Osteocyte (in vitro differentiated cells): Measurements from ENCODE around the gene FAT3. TPM values are rescaled to one million over a fixed set of nuclear protein-coding genes. Genes with fewer than 3 reads are reported as not detected.

Source experiments
- DNase-seq: peaks from one replicate; pipeline ENCODE4 v3.0.0; 2021; ENCODE audit warnings: mixed read lengths; ENCODE audit not compliant: unreplicated experiment; ENCODE audit errors: extremely low spot score
- H3K27ac Mint-ChIP-seq: one replicate; pipeline ENCODE4 v1.8.0; 2021; ENCODE audit warnings: mild to moderate bottlenecking, mixed read lengths; ENCODE audit not compliant: unreplicated experiment
- H3K27me3 Mint-ChIP-seq: one replicate; pipeline ENCODE4 v1.8.0; 2021; ENCODE audit warnings: mixed read lengths; ENCODE audit not compliant: unreplicated experiment
- H3K36me3 Mint-ChIP-seq: one replicate; pipeline ENCODE4 v1.8.0; 2021; ENCODE audit warnings: mixed read lengths; ENCODE audit not compliant: unreplicated experiment
- H3K4me1 Mint-ChIP-seq: one replicate; pipeline ENCODE4 v1.8.0; 2021; ENCODE audit warnings: mixed read lengths; ENCODE audit not compliant: unreplicated experiment
- H3K4me3 Mint-ChIP-seq: one replicate; pipeline ENCODE4 v1.8.0; 2021; ENCODE audit warnings: mild to moderate bottlenecking, moderate library complexity, mixed read lengths; ENCODE audit not compliant: unreplicated experiment
- H3K9me3 Mint-ChIP-seq: one replicate; pipeline ENCODE4 v1.8.0; 2021; ENCODE audit warnings: mixed read lengths; ENCODE audit not compliant: unreplicated experiment
- total RNA-seq: library from RNA; stranded (reverse); gene quantifications from 2 replicates; pipeline ENCODE4 v1.2.1, GENCODE V29; 2021
- TF ChIP-seq, protein P1 (sequence below): fragments of 200-600 bp; sonication (generic); IDR thresholded peaks from 2 replicates; pipeline ENCODE4 v1.5.0; 2021; ENCODE audit warnings: antibody characterized with exemption, mild to moderate bottlenecking, moderate library complexity

Gene FAT3
- total RNA-seq, 1 donor from 2014 or later, result 12.3 TPM

DNA sequence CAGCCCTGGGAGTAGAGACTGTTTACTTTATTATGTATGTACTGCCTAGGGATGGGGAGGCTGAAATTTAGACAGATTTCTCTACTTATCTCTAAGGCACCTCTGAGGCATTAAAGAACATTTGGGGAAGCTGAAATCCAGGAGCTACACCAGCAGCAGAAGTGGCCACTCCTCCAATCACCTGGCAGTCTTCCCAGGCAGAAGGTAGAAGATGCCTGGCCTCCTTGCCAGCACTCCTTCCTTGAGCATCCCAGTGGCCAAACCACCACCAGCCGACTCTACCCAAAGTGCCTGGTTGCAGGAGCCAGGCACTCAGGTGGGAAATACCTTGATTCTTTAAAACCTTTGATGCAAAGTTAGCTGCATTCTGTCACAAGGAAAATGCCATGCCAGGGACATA is 1.9 kb upstream of the FAT3 start:
- no peak for DNase-seq
- no peaks in the 10 kb centered on the region for H3K36me3 Mint-ChIP-seq

DNA sequence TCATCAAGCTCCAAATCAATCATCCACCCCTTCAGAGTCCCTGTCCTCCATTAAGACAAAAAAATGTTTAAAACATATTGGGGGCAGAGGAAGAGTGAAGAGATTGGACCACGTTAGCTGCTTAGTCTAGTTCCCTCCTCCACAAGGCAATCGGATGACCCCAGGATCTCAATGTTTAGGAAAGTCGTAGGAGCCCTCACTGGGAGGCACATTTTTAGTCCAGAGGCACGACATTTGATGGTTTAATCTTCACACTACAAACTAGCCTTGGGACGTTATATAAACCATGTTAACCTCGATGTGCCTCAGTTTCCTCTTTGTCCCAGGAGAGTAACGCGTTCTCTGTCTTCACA is 588 bp upstream of the FAT3 start:
- Mint-ChIP-seq H3K4me3 (peak overlapping the region; percentile 83), H3K36me3 (peaks cover 2% of the 10 kb centered on the region), H3K4me1 (peaks cover 26% of the 10 kb centered on the region), H3K27ac (peak overlapping the region; percentile 56), H3K27me3 (peaks cover 11% of the 10 kb centered on the region), H3K9me3 (peaks cover 8% of the 10 kb centered on the region)
- no peak for DNase-seq
- TF ChIP-seq, protein P1, sequence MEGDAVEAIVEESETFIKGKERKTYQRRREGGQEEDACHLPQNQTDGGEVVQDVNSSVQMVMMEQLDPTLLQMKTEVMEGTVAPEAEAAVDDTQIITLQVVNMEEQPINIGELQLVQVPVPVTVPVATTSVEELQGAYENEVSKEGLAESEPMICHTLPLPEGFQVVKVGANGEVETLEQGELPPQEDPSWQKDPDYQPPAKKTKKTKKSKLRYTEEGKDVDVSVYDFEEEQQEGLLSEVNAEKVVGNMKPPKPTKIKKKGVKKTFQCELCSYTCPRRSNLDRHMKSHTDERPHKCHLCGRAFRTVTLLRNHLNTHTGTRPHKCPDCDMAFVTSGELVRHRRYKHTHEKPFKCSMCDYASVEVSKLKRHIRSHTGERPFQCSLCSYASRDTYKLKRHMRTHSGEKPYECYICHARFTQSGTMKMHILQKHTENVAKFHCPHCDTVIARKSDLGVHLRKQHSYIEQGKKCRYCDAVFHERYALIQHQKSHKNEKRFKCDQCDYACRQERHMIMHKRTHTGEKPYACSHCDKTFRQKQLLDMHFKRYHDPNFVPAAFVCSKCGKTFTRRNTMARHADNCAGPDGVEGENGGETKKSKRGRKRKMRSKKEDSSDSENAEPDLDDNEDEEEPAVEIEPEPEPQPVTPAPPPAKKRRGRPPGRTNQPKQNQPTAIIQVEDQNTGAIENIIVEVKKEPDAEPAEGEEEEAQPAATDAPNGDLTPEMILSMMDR, result no peak

More for the DNA sequence above, 1.9 kb upstream of the FAT3 start:
- Mint-ChIP-seq H3K27me3 (peaks cover 17% of the 10 kb centered on the region), H3K4me1 (peaks cover 21% of the 10 kb centered on the region), H3K4me3 (no peak overlapping the region), H3K27ac (no peak overlapping the region), H3K9me3 (peaks cover 8% of the 10 kb centered on the region)
- TF ChIP-seq, protein P1, result no peak

DNA sequence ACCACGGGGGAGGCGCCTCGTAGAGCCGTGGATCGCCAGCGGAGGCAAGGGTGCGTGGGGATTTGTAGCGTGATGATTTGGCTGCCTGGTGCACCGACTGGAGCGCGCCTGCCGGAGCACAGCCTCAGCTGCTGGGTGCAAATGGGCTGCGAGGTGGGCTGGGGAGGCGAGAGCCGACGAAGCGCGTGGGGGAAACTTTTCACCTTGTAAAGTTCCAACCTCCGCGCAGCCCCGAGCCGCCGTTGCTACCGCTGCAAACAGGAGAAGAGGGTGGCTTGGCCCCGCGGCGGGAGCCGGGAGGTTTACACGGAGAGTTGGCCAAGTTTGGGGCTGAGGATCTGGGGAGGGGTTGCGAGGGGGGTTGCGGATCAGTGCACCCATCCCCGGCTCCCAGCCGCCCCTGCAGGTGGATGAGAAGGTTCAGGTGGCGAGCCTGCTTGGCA is 528 bp downstream of the FAT3 start:
- peaks cover 26% of the 10 kb centered on the region for H3K4me1 Mint-ChIP-seq
- TF ChIP-seq, protein P1, result no peak
- peaks cover 6% of the 10 kb centered on the region for H3K36me3 Mint-ChIP-seq
- peak overlapping the region; percentile 50 for H3K27ac Mint-ChIP-seq
- H3K4me3 Mint-ChIP-seq, result peak overlapping the region; percentile 83
- H3K27me3 Mint-ChIP-seq, result peaks cover 11% of the 10 kb centered on the region
- peaks cover 8% of the 10 kb centered on the region for H3K9me3 Mint-ChIP-seq
- DNase-seq, result no peak

DNA sequence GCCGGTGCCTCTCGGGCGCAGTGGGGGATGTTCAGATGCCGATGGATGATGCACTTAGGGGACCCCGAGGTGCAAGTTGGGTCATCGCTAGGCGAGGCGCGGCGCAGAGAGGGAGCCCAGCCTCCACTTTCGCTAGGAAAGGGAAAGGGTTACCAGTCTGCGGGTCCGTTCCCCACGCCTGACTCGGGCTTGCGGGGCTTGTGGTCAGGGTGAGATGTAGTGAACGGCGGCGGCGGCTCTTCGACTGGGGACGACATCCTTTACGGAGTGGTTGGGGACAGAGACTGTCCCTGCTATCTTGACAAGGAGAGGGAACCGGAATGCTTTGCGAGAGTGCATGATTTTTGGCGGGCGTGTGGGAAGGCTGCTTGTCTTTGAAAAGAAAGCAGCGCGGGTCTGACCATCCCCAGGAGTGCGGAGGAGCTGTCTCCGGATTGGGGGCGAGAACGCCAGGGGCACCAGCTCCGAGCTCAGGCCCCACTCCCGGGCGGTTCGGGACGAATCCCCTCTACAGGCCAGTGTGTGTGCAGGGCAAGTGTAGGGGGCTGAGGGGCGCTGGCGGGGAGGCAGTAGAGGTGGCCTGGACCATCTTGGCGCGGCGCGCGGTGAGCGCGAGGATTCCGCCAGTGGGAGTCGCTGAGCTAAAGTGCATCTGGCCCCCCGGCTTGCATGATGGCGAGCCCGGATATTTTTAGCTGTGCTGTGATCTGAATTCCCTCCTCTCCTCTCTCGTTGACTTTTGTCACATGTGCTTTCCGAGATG is 1.1 kb downstream of the FAT3 start:
- Mint-ChIP-seq H3K9me3 (peaks cover 2% of the 10 kb centered on the region), H3K4me3 (peak overlapping the region; percentile 83), H3K27me3 (peaks cover 8% of the 10 kb centered on the region), H3K36me3 (peaks cover 6% of the 10 kb centered on the region), H3K27ac (peak overlapping the region; percentile 50), H3K4me1 (peaks cover 26% of the 10 kb centered on the region)
- no peak for DNase-seq
- TF ChIP-seq, protein P1, result peak; percentile 53

DNA sequence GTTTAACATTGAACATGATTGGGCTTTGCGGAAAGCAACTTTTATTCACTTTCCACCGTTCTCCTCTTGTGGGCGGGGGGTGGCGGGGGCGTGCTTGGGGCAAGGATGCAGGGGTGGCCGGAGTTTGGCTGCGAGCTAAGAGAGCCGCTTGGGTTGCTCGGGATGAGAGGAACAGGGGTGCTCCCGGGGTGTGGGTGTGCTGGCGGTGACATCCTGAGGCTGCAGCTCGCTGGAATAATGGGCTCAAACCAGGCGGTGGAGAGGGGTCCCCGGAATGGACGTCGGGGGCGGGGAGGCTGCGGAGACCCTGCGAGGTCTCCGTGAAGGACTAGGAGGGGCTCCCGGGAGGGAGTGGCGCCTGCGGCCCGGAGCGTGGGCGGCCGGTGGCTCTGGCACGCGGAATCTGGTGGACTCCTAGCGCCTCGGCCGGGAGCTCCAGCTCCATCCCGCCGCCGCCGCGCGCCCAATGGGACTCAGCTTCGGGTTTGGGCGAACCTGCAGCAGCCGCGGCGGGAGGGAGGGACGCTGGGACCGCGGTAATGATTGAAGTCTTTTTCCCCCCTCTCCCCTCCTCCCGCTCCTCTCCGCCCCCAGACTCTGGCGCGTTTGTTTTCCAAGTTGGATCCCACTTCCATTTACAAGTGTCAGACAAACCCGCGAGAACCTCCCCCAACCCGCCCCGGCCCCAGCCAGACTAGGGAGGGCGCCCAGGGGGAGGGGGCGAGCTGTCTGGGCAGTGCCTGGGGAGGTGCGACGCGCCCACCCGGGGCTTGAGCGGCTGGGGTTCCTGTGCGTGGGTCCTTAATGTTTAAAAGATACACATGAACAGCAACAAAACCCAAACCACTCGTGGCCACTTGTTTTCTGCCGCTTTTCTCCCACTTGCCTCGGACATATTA is 2.0 kb downstream of the FAT3 start:
- Mint-ChIP-seq H3K27ac (no peak overlapping the region), H3K4me1 (peaks cover 26% of the 10 kb centered on the region), H3K27me3 (peaks cover 8% of the 10 kb centered on the region), H3K9me3 (no peaks in the 10 kb centered on the region), H3K36me3 (peaks cover 6% of the 10 kb centered on the region), H3K4me3 (peak overlapping the region; percentile 83)
- TF ChIP-seq, protein P1, result no peak
- peak; percentile 84 for DNase-seq
